Activated CD8-positive, alpha-beta T cell treated with anti-CD3 and anti-CD28 coated beads for 36 hours (primary cell): ENCODE data around the gene ACTR8. TPM values are rescaled to one million over a fixed set of nuclear protein-coding genes. Genes with fewer than 3 reads are reported as not detected.

Experiments used
- ATAC-seq: fragments of 200-7000 bp; cut with Tn5 transposase; one replicate; pipeline ENCODE4 v1.10.0; 2021; ENCODE audit warnings: mild to moderate bottlenecking, moderate library complexity
- CTCF ChIA-PET: fragments of 350-600 bp; sonication (Branson Sonifier 250); formaldehyde crosslinking; loops from one replicate; lab custom pipeline; 2021; ENCODE audit warnings: antibody characterized with exemption; lab: Charles Lee
- POLR2A ChIA-PET: fragments of 350-600 bp; sonication (Branson Sonifier 250); formaldehyde crosslinking; loops from one replicate; lab custom pipeline; 2021; ENCODE audit warnings: antibody characterized with exemption; lab: Charles Lee
- DNase-seq: peaks from one replicate; pipeline ENCODE4 v3.0.0-alpha.2; 2020
- H3K27ac Mint-ChIP-seq: one replicate; pipeline ENCODE4 v1.8.0; 2021; ENCODE audit warnings: mild to moderate bottlenecking, mixed read lengths
- H3K27me3 Mint-ChIP-seq: one replicate; pipeline ENCODE4 v1.8.0; 2021; ENCODE audit warnings: mixed read lengths
- H3K36me3 Mint-ChIP-seq: one replicate; pipeline ENCODE4 v1.8.0; 2021; ENCODE audit warnings: low read depth, mixed read lengths
- H3K4me1 Mint-ChIP-seq: one replicate; pipeline ENCODE4 v1.8.0; 2021; ENCODE audit warnings: low read depth, mixed read lengths
- H3K4me3 Mint-ChIP-seq: one replicate; pipeline ENCODE4 v1.8.0; 2021; ENCODE audit warnings: mild to moderate bottlenecking, moderate library complexity, mixed read lengths
- H3K9me3 Mint-ChIP-seq: one replicate; pipeline ENCODE4 v1.8.0; 2021; ENCODE audit warnings: mixed read lengths
- intact Hi-C: fragments of 100-400 bp; cut with micrococcal nuclease; formaldehyde crosslinking; loops from one replicate; pipeline ENCODE4 v1.10.0; 2022
- total RNA-seq, 2 experiments: library from RNA; stranded (reverse); gene quantifications; one replicate each; pipeline ENCODE4 v1.2.3, GENCODE V29; 2021
- TF ChIP-seq, protein P1 (sequence below): fragments of 200-600 bp; IDR thresholded peaks from one replicate; pipeline ENCODE4 v1.8.0; 2022; ENCODE audit warnings: antibody characterized with exemption, mild to moderate bottlenecking

Gene ACTR8
- total RNA-seq, 2 experiments from 2014 or later, result 28.5 to 33.5 TPM

DNA sequence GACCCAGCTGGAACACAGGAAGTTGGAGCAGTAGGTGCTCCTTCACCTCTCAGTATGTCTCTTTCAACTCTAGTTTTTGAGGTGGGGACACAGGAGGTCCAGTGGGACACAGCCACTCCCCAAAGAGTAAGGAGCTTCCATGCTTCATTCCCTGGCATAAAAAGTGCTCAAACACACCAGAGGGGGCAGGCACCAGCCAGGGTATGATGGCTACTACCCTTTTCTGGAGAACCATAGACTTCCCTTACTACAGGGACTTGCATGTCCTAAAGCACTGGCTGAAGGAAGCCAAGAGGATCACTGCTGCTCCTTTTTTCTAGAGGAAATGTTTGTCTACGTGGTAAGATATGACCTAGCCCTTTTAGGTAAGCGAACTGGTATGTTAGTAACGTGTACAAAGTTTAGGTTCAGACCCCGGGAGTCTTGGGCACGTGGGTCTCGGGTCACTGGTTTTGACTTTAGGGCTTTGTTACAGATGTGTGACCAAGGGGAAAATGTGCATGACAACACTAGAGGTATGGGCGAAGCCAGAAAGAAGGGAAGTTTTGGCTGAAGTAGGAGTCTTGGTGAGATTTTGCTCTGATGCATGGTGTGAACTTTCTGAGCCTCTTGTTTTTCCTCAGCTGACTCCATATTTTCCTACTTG is 23.7 kb downstream of the ACTR8 start:
- no peaks in the 10 kb centered on the region for H3K9me3 Mint-ChIP-seq
- H3K4me1 Mint-ChIP-seq, result no peaks in the 10 kb centered on the region
- CTCF ChIA-PET, result no interaction called here
- H3K27me3 Mint-ChIP-seq, result no peaks in the 10 kb centered on the region
- ATAC-seq (no peak), DNase-seq (no peak)
- POLR2A ChIA-PET, result no interaction called here
- peaks cover 10% of the 10 kb centered on the region for H3K36me3 Mint-ChIP-seq
- TF ChIP-seq, protein P1, sequence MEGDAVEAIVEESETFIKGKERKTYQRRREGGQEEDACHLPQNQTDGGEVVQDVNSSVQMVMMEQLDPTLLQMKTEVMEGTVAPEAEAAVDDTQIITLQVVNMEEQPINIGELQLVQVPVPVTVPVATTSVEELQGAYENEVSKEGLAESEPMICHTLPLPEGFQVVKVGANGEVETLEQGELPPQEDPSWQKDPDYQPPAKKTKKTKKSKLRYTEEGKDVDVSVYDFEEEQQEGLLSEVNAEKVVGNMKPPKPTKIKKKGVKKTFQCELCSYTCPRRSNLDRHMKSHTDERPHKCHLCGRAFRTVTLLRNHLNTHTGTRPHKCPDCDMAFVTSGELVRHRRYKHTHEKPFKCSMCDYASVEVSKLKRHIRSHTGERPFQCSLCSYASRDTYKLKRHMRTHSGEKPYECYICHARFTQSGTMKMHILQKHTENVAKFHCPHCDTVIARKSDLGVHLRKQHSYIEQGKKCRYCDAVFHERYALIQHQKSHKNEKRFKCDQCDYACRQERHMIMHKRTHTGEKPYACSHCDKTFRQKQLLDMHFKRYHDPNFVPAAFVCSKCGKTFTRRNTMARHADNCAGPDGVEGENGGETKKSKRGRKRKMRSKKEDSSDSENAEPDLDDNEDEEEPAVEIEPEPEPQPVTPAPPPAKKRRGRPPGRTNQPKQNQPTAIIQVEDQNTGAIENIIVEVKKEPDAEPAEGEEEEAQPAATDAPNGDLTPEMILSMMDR, result no peak
- intact Hi-C loops, result no loop called here
- H3K4me3 Mint-ChIP-seq, result no peak overlapping the region
- no peak overlapping the region for H3K27ac Mint-ChIP-seq

GRCh38 chr3:53856964-53857363 is 25.0 kb downstream of the ACTR8 start:
- H3K27me3 Mint-ChIP-seq, result no peaks in the 10 kb centered on the region
- H3K27ac Mint-ChIP-seq, result no peak overlapping the region
- intact Hi-C loops, result no loop called here
- no peak overlapping the region for H3K4me3 Mint-ChIP-seq
- POLR2A ChIA-PET, result interaction anchor here (1.0 kb wide), 1 partner anchor 35 kb away, joined by 4 read pairs; the partner anchor contains the start of gene SELENOK
- TF ChIP-seq, protein P1, result no peak
- peaks cover 4% of the 10 kb centered on the region for H3K36me3 Mint-ChIP-seq
- CTCF ChIA-PET, result interaction anchor here (0.8 kb wide), 1 partner anchor 12 kb away, joined by 3 read pairs; no protein-coding TSS in a partner anchor
- H3K4me1 Mint-ChIP-seq, result no peaks in the 10 kb centered on the region
- H3K9me3 Mint-ChIP-seq, result no peaks in the 10 kb centered on the region
- no peak for DNase-seq
- no peak for ATAC-seq

GRCh38 chr3:53850895-53851294 is 31.1 kb downstream of the ACTR8 start:
- H3K27me3 Mint-ChIP-seq, result peaks cover 14% of the 10 kb centered on the region
- ATAC-seq (no peak), DNase-seq (no peak)
- TF ChIP-seq, protein P1, result no peak
- H3K4me3 Mint-ChIP-seq, result no peak overlapping the region
- no peaks in the 10 kb centered on the region for H3K9me3 Mint-ChIP-seq
- no peaks in the 10 kb centered on the region for H3K36me3 Mint-ChIP-seq
- POLR2A ChIA-PET, result no interaction called here
- CTCF ChIA-PET, result no interaction called here
- no peak overlapping the region for H3K27ac Mint-ChIP-seq
- no peaks in the 10 kb centered on the region for H3K4me1 Mint-ChIP-seq
- intact Hi-C loops, result no loop called here

DNA sequence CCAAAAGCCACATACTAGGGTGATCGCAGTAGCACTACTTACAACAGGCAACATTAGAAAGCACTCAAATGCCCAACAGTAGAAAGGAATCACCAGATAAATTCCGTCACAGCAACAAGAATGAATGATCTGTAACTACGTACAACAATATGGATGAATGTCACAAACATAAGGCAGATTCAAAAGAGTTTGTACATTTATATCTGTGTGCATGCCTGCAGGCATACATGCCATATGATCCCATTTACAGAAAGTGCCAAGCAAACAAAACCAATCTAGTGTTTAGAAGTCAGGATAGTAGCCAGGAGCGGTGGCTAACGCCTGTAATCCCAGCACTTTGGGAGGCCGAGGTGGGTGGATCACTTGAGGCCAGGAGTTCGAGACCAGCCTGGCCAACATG is 32.0 kb downstream of the ACTR8 start:
- ATAC-seq (no peak), DNase-seq (no peak)
- CTCF ChIA-PET, result no interaction called here
- Mint-ChIP-seq H3K36me3 (no peaks in the 10 kb centered on the region), H3K9me3 (no peaks in the 10 kb centered on the region), H3K27me3 (peaks cover 21% of the 10 kb centered on the region), H3K27ac (no peak overlapping the region), H3K4me1 (no peaks in the 10 kb centered on the region), H3K4me3 (no peak overlapping the region)
- intact Hi-C loops, result no loop called here
- POLR2A ChIA-PET, result no interaction called here
- TF ChIP-seq, protein P1, result no peak

DNA sequence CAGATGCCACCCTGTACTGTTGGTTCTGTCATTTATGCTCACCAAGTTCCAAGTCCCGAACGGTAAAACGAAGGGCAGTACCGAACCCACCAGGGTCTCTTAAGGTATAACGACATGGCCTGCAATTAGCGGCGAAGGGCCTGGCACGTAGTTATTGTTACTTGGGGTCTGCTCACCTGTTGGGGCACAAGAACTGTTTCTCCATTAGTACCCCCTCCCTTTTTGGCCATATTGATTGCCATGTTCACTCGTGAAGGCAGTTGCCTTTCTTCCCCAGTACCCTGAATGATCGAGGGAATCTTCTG is 35.1 kb downstream of the ACTR8 start:
- no peaks in the 10 kb centered on the region for H3K4me1 Mint-ChIP-seq
- CTCF ChIA-PET, result no interaction called here
- no peak for DNase-seq
- POLR2A ChIA-PET, result interaction anchor here (0.8 kb wide), 1 partner anchor 19 kb away, joined by 3 read pairs; no protein-coding TSS in a partner anchor
- peaks cover 37% of the 10 kb centered on the region for H3K27me3 Mint-ChIP-seq
- intact Hi-C loops, result no loop called here
- peak overlapping the region; percentile 42 for H3K4me3 Mint-ChIP-seq
- TF ChIP-seq, protein P1, result no peak
- no peak for ATAC-seq
- H3K36me3 Mint-ChIP-seq, result no peaks in the 10 kb centered on the region
- no peaks in the 10 kb centered on the region for H3K9me3 Mint-ChIP-seq
- H3K27ac Mint-ChIP-seq, result no peak overlapping the region
